ENCODE results near the gene TNF. TPM values are rescaled to one million over a fixed set of nuclear protein-coding genes. Genes with fewer than 3 reads are reported as not detected.

TNF gene
- total and polyA plus RNA-seq, 2 of the 13 experiments (the other 11 are each of a cell fraction or from before 2014, with no cell fraction given), result not detected

DNA sequence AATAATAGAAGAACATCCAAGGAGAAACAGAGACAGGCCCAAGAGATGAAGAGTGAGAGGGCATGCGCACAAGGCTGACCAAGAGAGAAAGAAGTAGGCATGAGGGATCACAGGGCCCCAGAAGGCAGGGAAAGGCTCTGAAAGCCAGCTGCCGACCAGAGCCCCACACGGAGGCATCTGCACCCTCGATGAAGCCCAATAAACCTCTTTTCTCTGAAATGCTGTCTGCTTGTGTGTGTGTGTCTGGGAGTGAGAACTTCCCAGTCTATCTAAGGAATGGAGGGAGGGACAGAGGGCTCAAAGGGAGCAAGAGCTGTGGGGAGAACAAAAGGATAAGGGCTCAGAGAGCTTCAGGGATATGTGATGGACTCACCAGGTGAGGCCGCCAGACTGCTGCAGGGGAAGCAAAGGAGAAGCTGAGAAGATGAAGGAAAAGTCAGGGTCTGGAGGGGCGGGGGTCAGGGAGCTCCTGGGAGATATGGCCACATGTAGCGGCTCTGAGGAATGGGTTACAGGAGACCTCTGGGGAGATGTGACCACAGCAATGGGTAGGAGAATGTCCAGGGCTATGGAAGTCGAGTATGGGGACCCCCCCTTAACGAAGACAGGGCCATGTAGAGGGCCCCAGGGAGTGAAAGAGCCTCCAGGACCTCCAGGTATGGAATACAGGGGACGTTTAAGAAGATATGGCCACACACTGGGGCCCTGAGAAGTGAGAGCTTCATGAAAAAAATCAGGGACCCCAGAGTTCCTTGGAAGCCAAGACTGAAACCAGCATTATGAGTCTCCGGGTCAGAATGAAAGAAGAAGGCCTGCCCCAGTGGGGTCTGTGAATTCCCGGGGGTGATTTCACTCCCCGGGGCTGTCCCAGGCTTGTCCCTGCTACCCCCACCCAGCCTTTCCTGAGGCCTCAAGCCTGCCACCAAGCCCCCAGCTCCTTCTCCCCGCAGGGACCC is 981 bp upstream of the TNF start:
- Histone ChIP-seq H3K27ac (ENCODE audit: extremely low read length, insufficient read depth, low read length) (no peak overlapping the region), H4K20me1 (ENCODE audit: insufficient read depth, low read length) (no peaks in the 10 kb centered on the region), H3K9me3 (ENCODE audit: low read length) (no peaks in the 10 kb centered on the region), H3K27me3 (ENCODE audit: control insufficient read depth in 1 of 2, insufficient read depth in 2 of 2, low read length in 2 of 2) (peaks cover 20 to 88% of the 10 kb centered on the region in 2 experiments), H3K4me1 (ENCODE audit: insufficient read depth, low read length) (no peaks in the 10 kb centered on the region), H3K36me3 (replicated peaks in 1 of 2; ENCODE audit: control insufficient read depth in 1 of 2, insufficient read depth in 2 of 2, low read length in 2 of 2) (no peaks in the 10 kb centered on the region), H3K9ac (ENCODE audit: insufficient read depth, low read depth, low read length) (no peak overlapping the region), H3K79me2 (ENCODE audit: insufficient read depth, low read length) (no peaks in the 10 kb centered on the region), H2AFZ (ENCODE audit: low read length) (no peak overlapping the region), H3K4me2 (ENCODE audit: low read depth, low read length) (no peak overlapping the region), H3K4me3 (replicated peaks in 1 of 3; ENCODE audit: insufficient read depth in 1 of 3, low read depth in 2 of 3, low read length in 3 of 3) (no peak overlapping the region)
- ChIA-PET POLR2A (interaction anchor here (0.9 to 1.9 kb wide), 4 partner anchors 27 to 77 kb away, joined by 3 to 8 read pairs (median 4); partner anchors contain the start of genes DDX39B and NFKBIL1), CTCF (ENCODE audit: low intra/inter-chr PET ratio, low total read pairs) (no interaction called here)
- no TSS peak for BruUV-seq (replicated peaks)
- WGBS (ENCODE audit: low lambda C conversion rate), result 16% methylated on average over 14 of the region's 14 CpGs
- ATAC-seq (peak; percentile 15; the same call in 2 of the 3 replicates), FAIRE-seq (no peak), DNase-seq (ENCODE audit: low spot score) (no peak)
- in situ Hi-C loops (cut with HindIII; ENCODE audit: extremely low pct_ligation_motif_present, low pct_unique_long_range_greater_than_20kb), result no loop called here
- intact Hi-C loops (cut with micrococcal nuclease; ENCODE audit: unreplicated experiment), result no loop called here
- TF ChIP-seq, protein P1, sequence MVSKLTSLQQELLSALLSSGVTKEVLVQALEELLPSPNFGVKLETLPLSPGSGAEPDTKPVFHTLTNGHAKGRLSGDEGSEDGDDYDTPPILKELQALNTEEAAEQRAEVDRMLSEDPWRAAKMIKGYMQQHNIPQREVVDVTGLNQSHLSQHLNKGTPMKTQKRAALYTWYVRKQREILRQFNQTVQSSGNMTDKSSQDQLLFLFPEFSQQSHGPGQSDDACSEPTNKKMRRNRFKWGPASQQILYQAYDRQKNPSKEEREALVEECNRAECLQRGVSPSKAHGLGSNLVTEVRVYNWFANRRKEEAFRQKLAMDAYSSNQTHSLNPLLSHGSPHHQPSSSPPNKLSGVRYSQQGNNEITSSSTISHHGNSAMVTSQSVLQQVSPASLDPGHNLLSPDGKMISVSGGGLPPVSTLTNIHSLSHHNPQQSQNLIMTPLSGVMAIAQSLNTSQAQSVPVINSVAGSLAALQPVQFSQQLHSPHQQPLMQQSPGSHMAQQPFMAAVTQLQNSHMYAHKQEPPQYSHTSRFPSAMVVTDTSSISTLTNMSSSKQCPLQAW (CRISPR knock-in tag; IDR thresholded peaks at IDR 0.05), result no peak
- TF ChIP-seq, protein P2, sequence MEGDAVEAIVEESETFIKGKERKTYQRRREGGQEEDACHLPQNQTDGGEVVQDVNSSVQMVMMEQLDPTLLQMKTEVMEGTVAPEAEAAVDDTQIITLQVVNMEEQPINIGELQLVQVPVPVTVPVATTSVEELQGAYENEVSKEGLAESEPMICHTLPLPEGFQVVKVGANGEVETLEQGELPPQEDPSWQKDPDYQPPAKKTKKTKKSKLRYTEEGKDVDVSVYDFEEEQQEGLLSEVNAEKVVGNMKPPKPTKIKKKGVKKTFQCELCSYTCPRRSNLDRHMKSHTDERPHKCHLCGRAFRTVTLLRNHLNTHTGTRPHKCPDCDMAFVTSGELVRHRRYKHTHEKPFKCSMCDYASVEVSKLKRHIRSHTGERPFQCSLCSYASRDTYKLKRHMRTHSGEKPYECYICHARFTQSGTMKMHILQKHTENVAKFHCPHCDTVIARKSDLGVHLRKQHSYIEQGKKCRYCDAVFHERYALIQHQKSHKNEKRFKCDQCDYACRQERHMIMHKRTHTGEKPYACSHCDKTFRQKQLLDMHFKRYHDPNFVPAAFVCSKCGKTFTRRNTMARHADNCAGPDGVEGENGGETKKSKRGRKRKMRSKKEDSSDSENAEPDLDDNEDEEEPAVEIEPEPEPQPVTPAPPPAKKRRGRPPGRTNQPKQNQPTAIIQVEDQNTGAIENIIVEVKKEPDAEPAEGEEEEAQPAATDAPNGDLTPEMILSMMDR (CRISPR knock-in tag; IDR thresholded peaks at IDR 0.05), result peak; percentile 27
- no peak for TF ChIP-seq YEATS2 (CRISPR knock-in tag; IDR thresholded peaks at IDR 0.05; ENCODE audit: borderline replicate concordance)
- peak; percentile 7; the same call in 1 of the 2 replicates for TF ChIP-seq STAG1 (CRISPR knock-in tag; IDR thresholded peaks at IDR 0.05)
